SK-N-MC (cell line): Measurements from ENCODE around the gene ANKRD31.
"Not testable (repeated sequence)": the region's sequence is repeated elsewhere in the genome, so short reads cannot be mapped to it uniquely, and the experiment has no call there.

Experiments
- DNase-seq: peaks from one replicate; pipeline ENCODE4 v3.0.0-alpha.2; 2011; ENCODE audit warnings: low read depth, low spot score
- H3K27ac ChIP-seq: fragments of 200-600 bp; sonication (generic); 2 replicates; pipeline ENCODE4 v1.5.1; 2016; ENCODE audit warnings: mixed run types
- H3K36me3 ChIP-seq: fragments of 200-600 bp; sonication (generic); 2 replicates; pipeline ENCODE4 v1.6.1; 2017; ENCODE audit warnings: antibody characterized with exemption, low read length, mixed read lengths; ENCODE audit not compliant: insufficient read depth
- H3K4me3 ChIP-seq: fragments of 200-600 bp; sonication (generic); 2 replicates; pipeline ENCODE4 v1.5.1; 2016
- H3K9ac ChIP-seq: fragments of 200-600 bp; sonication (generic); 2 replicates; pipeline ENCODE4 v1.8.0; 2017; ENCODE audit warnings: mixed run types, mixed read lengths; ENCODE audit not compliant: insufficient read length
- H3K9me3 ChIP-seq: fragments of 200-600 bp; sonication (generic); 2 replicates; pipeline ENCODE4 v1.6.1; 2017; ENCODE audit warnings: low read depth, mild to moderate bottlenecking, antibody characterized with exemption, low read length, moderate library complexity, mixed read lengths
- EZH2 ChIP-seq: fragments of 200-600 bp; sonication (generic); IDR thresholded peaks from one replicate; pipeline ENCODE4 v1.6.1; 2017; ENCODE audit warnings: antibody characterized with exemption
- FOXP2 ChIP-seq: optimal IDR thresholded peaks from 2 replicates; pipeline ENCODE3; 2011; ENCODE audit warnings: mild to moderate bottlenecking, moderate library complexity; ENCODE audit not compliant: insufficient read depth; ENCODE audit errors: extremely low read length, control extremely low read depth
- POLR2AphosphoS5 ChIP-seq: IDR thresholded peaks from 2 replicates; pipeline ENCODE4 v1.6.1; 2012; ENCODE audit warnings: mild to moderate bottlenecking, low read depth, low read length, borderline replicate concordance

ANKRD31 gene

GRCh38 chr5:75169516-75169915 lies 67.2 kb downstream of the ANKRD31 start:
- Histone ChIP-seq H3K36me3 (no peaks in the 10 kb centered on the region), H3K4me3 (0 out of 2 replicates have a peak overlapping the region, but pooled peaks have one; percentile 12)

GRCh38 chr5:75168026-75168735 lies 68.5 kb downstream of the ANKRD31 start:
- Histone ChIP-seq H3K27ac (peak overlapping the region; percentile 86), H3K36me3 (no peaks in the 10 kb centered on the region), H3K9ac (no peak overlapping the region), H3K9me3 (no peaks in the 10 kb centered on the region), H3K4me3 (peak overlapping the region; percentile 27)
- DNase-seq, result peak; percentile 85
- no peak; the same call in 1 of the 2 replicates for TF ChIP-seq POLR2AphosphoS5
- no peak for TF ChIP-seq FOXP2
- no peak for TF ChIP-seq EZH2

More at GRCh38 chr5:75169516-75169915, 67.2 kb downstream of the ANKRD31 start:
- no peak for TF ChIP-seq POLR2AphosphoS5
- no peak for TF ChIP-seq FOXP2
- TF ChIP-seq EZH2, result no peak
- Histone ChIP-seq H3K9ac (no peak overlapping the region), H3K9me3 (no peaks in the 10 kb centered on the region), H3K27ac (peak overlapping the region; percentile 23; the same call in 1 of the 2 replicates)
- no peak for DNase-seq

- no peak for TF ChIP-seq POLR2AphosphoS5
- no peak for TF ChIP-seq FOXP2
- TF ChIP-seq EZH2, result no peak
- DNase-seq, result no peak
- peak overlapping the region; percentile 86 for H3K27ac ChIP-seq
- no peaks in the 10 kb centered on the region for H3K36me3 ChIP-seq
- H3K4me3 ChIP-seq, result peak overlapping the region; percentile 27
- no peaks in the 10 kb centered on the region for H3K9me3 ChIP-seq
- H3K9ac ChIP-seq, result no peak overlapping the region
These were observed 69.3 kb downstream of the ANKRD31 start for GRCh38 chr5:75167345-75167744.

GRCh38 chr5:75161508-75161907 lies 75.2 kb downstream of the ANKRD31 start:
- not testable (repeated sequence) for H3K9ac ChIP-seq, DNase-seq, H3K27ac ChIP-seq, H3K9me3 ChIP-seq, H3K4me3 ChIP-seq, H3K36me3 ChIP-seq

- no peak for TF ChIP-seq FOXP2
- no peak for TF ChIP-seq EZH2
- TF ChIP-seq POLR2AphosphoS5, result no peak
- Histone ChIP-seq H3K36me3 (no peaks in the 10 kb centered on the region), H3K4me3 (no peak overlapping the region), H3K27ac (no peak overlapping the region), H3K9me3 (peaks cover 3% of the 10 kb centered on the region; the same call in 1 of the 2 replicates), H3K9ac (no peak overlapping the region)
- no peak for DNase-seq
These were observed 80.1 kb downstream of the ANKRD31 start for GRCh38 chr5:75156585-75156984.

- no peak for DNase-seq
- no peak for TF ChIP-seq POLR2AphosphoS5
- no peak for TF ChIP-seq EZH2
- no peak for TF ChIP-seq FOXP2
- H3K9me3 ChIP-seq, result no peaks in the 10 kb centered on the region; the same call in 1 of the 2 replicates
These were observed 83.8 kb downstream of the ANKRD31 start for GRCh38 chr5:75152860-75153259.

GRCh38 chr5:75148051-75148450 lies 88.6 kb downstream of the ANKRD31 start:
- Histone ChIP-seq H3K36me3 (no peaks in the 10 kb centered on the region), H3K27ac (peak overlapping the region; percentile 75), H3K4me3 (peak overlapping the region; percentile 24; the same call in 1 of the 2 replicates), H3K9ac (no peak overlapping the region), H3K9me3 (no peaks in the 10 kb centered on the region; the same call in 1 of the 2 replicates)
- TF ChIP-seq POLR2AphosphoS5 (peak; percentile 38; the same call in 1 of the 2 replicates), FOXP2 (no peak)
- no peak for DNase-seq

More at GRCh38 chr5:75152860-75153259, 83.8 kb downstream of the ANKRD31 start:
- no peak overlapping the region for H3K27ac ChIP-seq
- H3K4me3 ChIP-seq, result no peak overlapping the region
- no peak overlapping the region for H3K9ac ChIP-seq
- no peaks in the 10 kb centered on the region for H3K36me3 ChIP-seq

- peak overlapping the region; percentile 96 for H3K27ac ChIP-seq
- no peak overlapping the region for H3K9ac ChIP-seq
- TF ChIP-seq EZH2, result no peak
- TF ChIP-seq FOXP2, result no peak
- TF ChIP-seq POLR2AphosphoS5, result no peak
- no peak overlapping the region for H3K4me3 ChIP-seq
- no peaks in the 10 kb centered on the region for H3K9me3 ChIP-seq
- DNase-seq, result no peak
- no peaks in the 10 kb centered on the region for H3K36me3 ChIP-seq
These were observed 94.0 kb downstream of the ANKRD31 start for GRCh38 chr5:75142566-75143136.
